ENCODE measurements around the gene ATP1A1.

ATP1A1 gene

DNA sequence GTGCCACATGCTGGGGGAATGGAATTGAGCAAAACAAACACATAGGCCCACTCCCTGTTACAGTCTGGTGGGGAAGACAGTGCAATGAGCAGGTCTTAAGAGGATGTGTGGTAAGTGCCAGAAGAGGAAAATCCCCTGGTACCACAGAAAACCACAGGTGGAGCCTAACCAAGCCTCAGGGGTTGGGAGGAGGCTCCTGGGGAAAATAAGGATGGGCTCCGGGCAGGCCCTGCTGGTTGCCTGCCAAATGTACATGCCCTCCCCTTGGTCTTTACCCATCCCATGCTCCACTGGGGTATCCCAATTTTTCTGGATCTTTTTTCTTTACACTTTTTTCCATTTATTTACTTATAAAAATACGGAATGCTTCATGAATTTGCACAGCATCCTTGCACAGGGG, 40.4 kb downstream of the ATP1A1 start:
- Histone ChIP-seq H3K4me2 (ENCODE audit: low read length) (no peak overlapping the region), H2AFZ (ENCODE audit: low read length) (no peak overlapping the region), H3K4me3 (ENCODE audit: low read depth, low read length, poor library complexity, severe bottlenecking) (no peak overlapping the region), H3K27me3 (ENCODE audit: insufficient read depth, low read length) (no peaks in the 10 kb centered on the region), H3K9me3 (ENCODE audit: low read length) (no peaks in the 10 kb centered on the region), H4K20me1 (ENCODE audit: insufficient read depth, low read length) (no peaks in the 10 kb centered on the region), H3K27ac (ENCODE audit: low read depth, low read length, poor library complexity, severe bottlenecking) (no peak overlapping the region), H3F3A (ENCODE audit: insufficient read depth, low read length) (no peaks in the 10 kb centered on the region), H3K36me3 (ENCODE audit: insufficient read depth, low read length) (no peaks in the 10 kb centered on the region), H3K4me1 (ENCODE audit: insufficient read depth, low read length, severe bottlenecking) (peaks cover 11% of the 10 kb centered on the region), H3K79me2 (ENCODE audit: insufficient read depth, low read length) (no peaks in the 10 kb centered on the region), H3K9ac (ENCODE audit: low read length) (no peak overlapping the region), H3K9me2 (ENCODE audit: low read depth, low read length) (no peaks in the 10 kb centered on the region)
- no peak for TF ChIP-seq EZH2 (IDR thresholded peaks at IDR 0.05; ENCODE audit: borderline replicate concordance, low read length)
- TF ChIP-seq, protein P1, sequence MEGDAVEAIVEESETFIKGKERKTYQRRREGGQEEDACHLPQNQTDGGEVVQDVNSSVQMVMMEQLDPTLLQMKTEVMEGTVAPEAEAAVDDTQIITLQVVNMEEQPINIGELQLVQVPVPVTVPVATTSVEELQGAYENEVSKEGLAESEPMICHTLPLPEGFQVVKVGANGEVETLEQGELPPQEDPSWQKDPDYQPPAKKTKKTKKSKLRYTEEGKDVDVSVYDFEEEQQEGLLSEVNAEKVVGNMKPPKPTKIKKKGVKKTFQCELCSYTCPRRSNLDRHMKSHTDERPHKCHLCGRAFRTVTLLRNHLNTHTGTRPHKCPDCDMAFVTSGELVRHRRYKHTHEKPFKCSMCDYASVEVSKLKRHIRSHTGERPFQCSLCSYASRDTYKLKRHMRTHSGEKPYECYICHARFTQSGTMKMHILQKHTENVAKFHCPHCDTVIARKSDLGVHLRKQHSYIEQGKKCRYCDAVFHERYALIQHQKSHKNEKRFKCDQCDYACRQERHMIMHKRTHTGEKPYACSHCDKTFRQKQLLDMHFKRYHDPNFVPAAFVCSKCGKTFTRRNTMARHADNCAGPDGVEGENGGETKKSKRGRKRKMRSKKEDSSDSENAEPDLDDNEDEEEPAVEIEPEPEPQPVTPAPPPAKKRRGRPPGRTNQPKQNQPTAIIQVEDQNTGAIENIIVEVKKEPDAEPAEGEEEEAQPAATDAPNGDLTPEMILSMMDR (IDR thresholded peaks at IDR 0.05; ENCODE audit: low read length) = no peak

- no peak overlapping the region for H3K9ac ChIP-seq (ENCODE audit: low read length)
Observed at GRCh38 chr1:116414364-116414763, 41.3 kb downstream of the ATP1A1 start.

GRCh38 chr1:116415200-116415698, 42.2 kb downstream of the ATP1A1 start:
- no peak overlapping the region for H3K4me3 ChIP-seq (ENCODE audit: low read depth, low read length, poor library complexity, severe bottlenecking)
- no peak overlapping the region for H2AFZ ChIP-seq (ENCODE audit: low read length)
- no peak overlapping the region for H3K27ac ChIP-seq (ENCODE audit: low read depth, low read length, poor library complexity, severe bottlenecking)
- H3K36me3 ChIP-seq (ENCODE audit: insufficient read depth, low read length) = no peaks in the 10 kb centered on the region
- H3K79me2 ChIP-seq (ENCODE audit: insufficient read depth, low read length) = no peaks in the 10 kb centered on the region
- no peaks in the 10 kb centered on the region for H4K20me1 ChIP-seq (ENCODE audit: insufficient read depth, low read length)
- TF ChIP-seq EZH2 (IDR thresholded peaks at IDR 0.05; ENCODE audit: borderline replicate concordance, low read length) = no peak
- TF ChIP-seq, protein P1 (IDR thresholded peaks at IDR 0.05; ENCODE audit: low read length) = no peak
- H3K9ac ChIP-seq (ENCODE audit: low read length) = no peak overlapping the region
- H3K4me1 ChIP-seq (ENCODE audit: insufficient read depth, low read length, severe bottlenecking) = peaks cover 20% of the 10 kb centered on the region
- no peaks in the 10 kb centered on the region for H3K9me3 ChIP-seq (ENCODE audit: low read length)
- no peaks in the 10 kb centered on the region for H3K9me2 ChIP-seq (ENCODE audit: low read depth, low read length)
- no peaks in the 10 kb centered on the region for H3K27me3 ChIP-seq (ENCODE audit: insufficient read depth, low read length)
- H3K4me2 ChIP-seq (ENCODE audit: low read length) = no peak overlapping the region
- no peaks in the 10 kb centered on the region for H3F3A ChIP-seq (ENCODE audit: insufficient read depth, low read length)

More at GRCh38 chr1:116414364-116414763, 41.3 kb downstream of the ATP1A1 start:
- no peak overlapping the region for H3K27ac ChIP-seq (ENCODE audit: low read depth, low read length, poor library complexity, severe bottlenecking)
- H3K27me3 ChIP-seq (ENCODE audit: insufficient read depth, low read length) = no peaks in the 10 kb centered on the region
- H3K79me2 ChIP-seq (ENCODE audit: insufficient read depth, low read length) = no peaks in the 10 kb centered on the region
- H2AFZ ChIP-seq (ENCODE audit: low read length) = no peak overlapping the region
- H3F3A ChIP-seq (ENCODE audit: insufficient read depth, low read length) = no peaks in the 10 kb centered on the region
- H3K4me2 ChIP-seq (ENCODE audit: low read length) = no peak overlapping the region
- no peaks in the 10 kb centered on the region for H3K36me3 ChIP-seq (ENCODE audit: insufficient read depth, low read length)
- no peaks in the 10 kb centered on the region for H4K20me1 ChIP-seq (ENCODE audit: insufficient read depth, low read length)
- H3K9me3 ChIP-seq (ENCODE audit: low read length) = no peaks in the 10 kb centered on the region
- H3K4me1 ChIP-seq (ENCODE audit: insufficient read depth, low read length, severe bottlenecking) = peaks cover 19% of the 10 kb centered on the region
- H3K4me3 ChIP-seq (ENCODE audit: low read depth, low read length, poor library complexity, severe bottlenecking) = no peak overlapping the region
- no peaks in the 10 kb centered on the region for H3K9me2 ChIP-seq (ENCODE audit: low read depth, low read length)
- no peak for TF ChIP-seq EZH2 (IDR thresholded peaks at IDR 0.05; ENCODE audit: borderline replicate concordance, low read length)
- TF ChIP-seq, protein P1 (IDR thresholded peaks at IDR 0.05; ENCODE audit: low read length) = no peak
